NCI-H510A (cell line): ENCODE data around the gene IFIT2.
"Not testable (repeated sequence)": the region's sequence is repeated elsewhere in the genome, so short reads cannot be mapped to it uniquely, and the experiment has no call there.

Experiments used
- DNase-seq: peaks from one replicate; lab custom pipeline; 2025; lab: John Stamatoyannopoulos, UW

The IFIT2 gene, protein sequence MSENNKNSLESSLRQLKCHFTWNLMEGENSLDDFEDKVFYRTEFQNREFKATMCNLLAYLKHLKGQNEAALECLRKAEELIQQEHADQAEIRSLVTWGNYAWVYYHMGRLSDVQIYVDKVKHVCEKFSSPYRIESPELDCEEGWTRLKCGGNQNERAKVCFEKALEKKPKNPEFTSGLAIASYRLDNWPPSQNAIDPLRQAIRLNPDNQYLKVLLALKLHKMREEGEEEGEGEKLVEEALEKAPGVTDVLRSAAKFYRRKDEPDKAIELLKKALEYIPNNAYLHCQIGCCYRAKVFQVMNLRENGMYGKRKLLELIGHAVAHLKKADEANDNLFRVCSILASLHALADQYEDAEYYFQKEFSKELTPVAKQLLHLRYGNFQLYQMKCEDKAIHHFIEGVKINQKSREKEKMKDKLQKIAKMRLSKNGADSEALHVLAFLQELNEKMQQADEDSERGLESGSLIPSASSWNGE

DNA sequence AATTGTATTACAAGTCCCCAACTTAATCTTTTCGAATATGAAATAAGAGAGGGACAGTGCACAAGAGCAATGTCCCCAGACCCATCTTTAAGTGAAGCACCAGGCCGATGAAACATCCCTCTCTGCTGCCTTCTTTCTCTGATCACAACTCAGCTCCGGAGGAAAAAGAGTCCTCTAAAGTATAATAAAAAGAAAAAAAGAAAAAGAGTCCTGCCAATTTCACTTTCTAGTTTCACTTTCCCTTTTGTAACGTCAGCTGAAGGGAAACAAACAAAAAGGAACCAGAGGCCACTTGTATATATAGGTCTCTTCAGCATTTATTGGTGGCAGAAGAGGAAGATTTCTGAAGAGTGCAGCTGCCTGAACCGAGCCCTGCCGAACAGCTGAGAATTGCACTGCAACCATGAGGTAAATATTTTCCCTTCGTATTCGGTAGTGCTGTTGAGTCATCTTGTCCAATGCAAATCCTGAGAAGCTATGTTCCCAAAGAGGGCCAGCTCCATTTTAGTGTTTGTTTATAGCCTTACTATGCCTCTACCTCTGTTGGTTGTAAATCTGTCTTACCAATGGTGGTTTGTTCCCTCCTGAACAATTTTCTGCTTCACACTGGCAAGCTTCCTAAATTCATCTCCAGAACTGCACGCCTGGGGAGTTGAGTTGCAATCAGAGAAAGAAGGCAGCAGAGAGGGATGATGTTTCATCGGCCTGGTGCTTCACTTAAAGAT lies at the start of gene IFIT2:
Gene IFIT2, plus strand, starts transcription at position 326 of the 725 bp plus-strand sequence. Its CDS starts 78 bp downstream, at position 404.
- DNase-seq = peak; percentile 22

DNA sequence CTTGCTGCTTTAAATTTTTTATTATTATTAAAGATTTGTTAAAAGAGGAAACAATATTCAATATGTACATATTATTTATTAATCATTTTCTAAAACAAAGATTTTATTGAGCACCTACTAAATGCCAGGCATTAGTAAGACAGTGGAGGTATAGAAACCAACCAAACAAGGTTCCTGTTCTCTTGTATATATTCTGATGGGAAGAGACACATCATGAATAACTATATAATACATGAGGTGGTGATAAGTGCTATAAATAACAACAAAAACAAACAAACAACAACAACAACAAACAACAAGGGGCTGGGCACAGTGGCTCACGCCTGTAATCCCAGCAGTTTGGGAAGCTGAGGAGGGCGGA lies 49.6 kb upstream of the IFIT2 start:
- no peak for DNase-seq

DNA sequence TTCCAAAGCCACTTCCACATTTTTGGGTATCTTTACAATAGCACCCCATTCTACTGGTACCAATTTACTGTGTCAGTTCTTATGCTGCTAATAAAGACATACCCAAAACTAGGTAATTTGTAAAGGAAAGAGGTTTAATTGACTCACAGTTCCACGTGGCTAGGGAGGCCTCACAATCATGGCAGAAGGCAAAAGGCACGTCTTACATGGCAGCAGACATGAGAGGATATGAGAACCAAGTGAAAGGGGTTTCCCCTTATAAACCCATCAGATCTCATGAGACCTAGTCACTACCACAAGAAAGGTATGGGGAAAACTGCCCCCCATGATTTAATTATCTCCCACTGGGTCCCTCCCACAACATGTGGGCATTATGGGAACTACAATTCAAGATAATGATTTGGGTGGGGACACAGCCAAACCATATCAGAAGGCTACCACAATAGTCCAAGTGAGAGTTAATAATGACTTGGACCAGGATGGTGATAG lies 46.7 kb upstream of the IFIT2 start:
- not testable (repeated sequence) for DNase-seq

DNA sequence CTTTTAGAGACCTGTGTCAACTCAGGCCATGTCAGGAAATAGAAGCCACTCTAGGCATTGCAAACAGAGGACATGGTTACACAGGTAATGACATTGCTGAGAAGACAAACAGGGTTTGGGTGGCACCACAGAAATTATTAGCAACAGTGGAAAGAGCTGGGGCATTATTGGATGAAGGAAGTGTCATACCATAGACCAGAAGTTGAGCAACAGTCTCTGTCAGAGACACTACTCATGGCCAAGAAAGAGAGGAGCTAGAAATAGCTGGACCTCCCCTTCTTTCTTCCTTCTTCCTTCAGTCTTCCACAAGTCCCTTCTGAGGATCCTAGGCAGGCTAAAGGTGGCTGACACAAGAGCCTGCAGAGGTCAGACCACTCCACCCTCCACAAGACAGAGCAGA lies 46.1 kb upstream of the IFIT2 start:
- DNase-seq = no peak

DNA sequence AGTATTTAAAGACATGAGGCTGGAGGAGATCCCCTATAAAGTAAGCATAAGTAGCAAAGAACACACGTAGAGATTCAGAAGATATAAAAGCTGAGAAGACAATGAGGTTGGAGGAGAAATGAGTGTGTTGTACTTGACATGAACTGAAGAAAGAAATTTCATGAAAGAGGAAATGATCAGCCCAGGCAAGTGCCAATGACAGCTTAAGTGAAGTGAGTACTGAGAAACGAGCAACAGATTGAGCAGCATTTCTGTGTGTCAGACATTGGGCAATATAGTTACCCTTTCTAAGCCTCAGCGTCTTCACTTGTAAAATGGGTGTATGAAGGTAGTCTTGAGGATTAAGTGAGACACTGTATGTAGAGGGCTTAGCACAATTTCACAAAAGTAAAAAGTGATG lies 45.5 kb upstream of the IFIT2 start:
- DNase-seq = no peak

DNA sequence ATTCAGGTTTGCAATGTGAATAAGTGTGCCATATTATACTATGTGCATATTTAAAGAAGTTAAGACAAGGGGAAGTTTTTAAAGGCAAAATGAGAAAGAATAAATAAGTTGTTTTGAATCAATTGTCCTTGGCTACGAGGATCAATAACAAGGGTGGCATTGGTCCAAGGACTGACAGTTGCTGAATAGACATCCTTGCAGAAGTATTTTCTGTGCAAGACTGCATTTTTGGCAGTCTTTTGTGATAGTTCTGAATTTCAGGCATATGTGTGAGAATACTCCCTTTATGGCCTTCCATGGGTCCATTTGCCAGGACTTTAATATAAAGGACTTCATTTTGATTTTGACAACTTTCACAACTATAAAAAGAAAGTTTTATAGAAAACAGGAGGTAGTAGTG lies 44.9 kb upstream of the IFIT2 start:
- DNase-seq = no peak

DNA sequence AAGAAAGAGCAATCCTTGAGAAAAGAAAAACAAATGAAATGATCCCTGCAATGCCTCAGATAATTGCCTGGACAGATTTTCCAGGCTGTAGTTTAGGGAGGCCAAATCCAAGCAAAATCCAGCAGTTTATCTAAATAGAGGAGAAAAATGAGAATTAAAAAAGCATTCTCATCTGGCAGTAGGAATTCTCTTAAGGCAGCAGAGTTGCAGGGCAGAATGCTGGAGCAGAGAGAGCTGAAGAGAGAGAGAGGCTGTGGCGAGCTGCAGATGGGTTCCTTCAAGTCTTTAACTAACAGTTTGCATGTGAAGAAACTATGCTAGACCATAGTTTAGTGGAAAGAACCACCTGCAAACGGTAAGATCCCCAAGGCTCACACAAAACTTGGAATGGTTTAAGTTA lies 44.3 kb upstream of the IFIT2 start:
- DNase-seq = no peak

DNA sequence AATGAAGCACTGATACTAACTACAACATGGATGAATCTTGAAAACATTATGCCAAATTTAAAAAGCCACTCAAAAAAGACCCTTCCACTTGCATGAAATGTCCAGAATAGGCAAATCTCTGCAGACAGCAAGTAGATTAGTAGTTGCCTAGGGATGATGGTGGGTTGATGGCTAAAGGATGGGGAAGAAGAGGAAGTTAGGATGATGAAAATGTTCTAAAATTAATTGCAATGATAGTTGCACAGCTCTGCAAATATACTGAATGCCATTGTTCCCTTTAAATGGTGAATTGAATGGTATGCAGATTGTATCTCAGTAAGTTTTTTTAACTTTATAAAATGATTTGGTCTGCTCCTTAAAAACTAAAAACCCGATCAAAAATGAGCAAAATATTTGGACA lies 43.0 kb upstream of the IFIT2 start:
- no peak for DNase-seq

DNA sequence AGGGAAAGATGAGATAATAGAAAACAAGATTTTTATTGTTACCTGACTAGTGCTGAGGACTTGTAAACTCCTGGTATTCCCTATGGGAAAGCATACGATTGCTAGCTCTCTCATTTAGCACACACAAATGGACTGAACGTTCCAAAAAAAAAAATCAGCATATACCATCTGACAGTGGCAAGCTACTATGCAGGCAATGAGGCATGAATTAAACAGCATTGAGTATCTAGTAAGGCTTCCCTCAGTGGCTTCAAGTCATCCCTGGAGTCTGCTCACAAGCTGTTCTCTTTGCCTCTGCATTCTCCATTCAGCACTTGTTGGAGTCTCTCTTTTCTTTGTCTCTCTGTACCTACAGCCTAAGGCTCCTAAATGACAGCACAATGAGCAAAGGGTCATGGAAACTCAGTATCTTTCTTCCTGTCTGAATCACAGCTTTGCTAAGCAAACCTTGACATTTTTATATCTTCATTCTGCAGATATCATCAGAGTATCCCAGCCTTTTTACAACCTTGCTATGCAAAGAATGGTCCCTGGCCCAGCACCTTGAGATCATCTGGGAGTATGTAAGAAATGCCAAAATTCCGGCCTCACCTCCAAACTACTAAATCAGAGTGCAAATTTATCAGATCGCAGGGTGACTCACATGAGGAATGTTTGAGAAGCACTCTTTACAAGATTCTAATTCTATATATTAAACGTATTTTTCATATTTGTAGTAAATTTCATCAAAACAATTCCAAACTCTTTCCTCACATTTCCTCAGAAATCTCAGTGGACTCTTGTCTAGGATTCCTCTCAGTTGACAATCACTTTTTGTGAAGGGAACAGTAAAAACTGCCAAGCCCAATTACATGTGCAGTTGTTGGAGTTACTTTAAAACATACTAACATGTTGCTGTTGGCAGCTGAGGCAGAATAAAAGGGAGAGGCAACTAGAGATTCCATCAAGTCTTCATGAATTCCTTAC lies 39.5 kb upstream of the IFIT2 start:
- DNase-seq = no peak

DNA sequence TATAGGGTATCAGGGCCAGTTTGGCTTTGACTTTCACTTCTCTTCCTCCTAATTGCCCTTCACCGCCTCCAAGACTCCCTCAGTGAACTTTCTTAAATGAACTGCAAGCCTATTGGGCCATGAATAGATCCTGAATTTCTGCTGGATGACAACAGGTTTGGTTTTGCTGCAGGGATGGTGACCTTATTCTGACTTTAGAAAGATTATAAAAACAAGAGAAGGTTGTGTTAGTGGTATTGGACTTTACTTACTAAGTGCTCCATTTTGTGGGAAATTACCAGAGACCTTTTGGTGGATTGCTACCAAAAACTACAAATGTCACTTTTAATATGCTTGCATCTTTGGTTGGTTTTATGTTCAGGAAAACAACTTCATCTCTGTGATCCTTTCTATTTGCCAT lies 38.8 kb upstream of the IFIT2 start:
- DNase-seq = no peak

DNA sequence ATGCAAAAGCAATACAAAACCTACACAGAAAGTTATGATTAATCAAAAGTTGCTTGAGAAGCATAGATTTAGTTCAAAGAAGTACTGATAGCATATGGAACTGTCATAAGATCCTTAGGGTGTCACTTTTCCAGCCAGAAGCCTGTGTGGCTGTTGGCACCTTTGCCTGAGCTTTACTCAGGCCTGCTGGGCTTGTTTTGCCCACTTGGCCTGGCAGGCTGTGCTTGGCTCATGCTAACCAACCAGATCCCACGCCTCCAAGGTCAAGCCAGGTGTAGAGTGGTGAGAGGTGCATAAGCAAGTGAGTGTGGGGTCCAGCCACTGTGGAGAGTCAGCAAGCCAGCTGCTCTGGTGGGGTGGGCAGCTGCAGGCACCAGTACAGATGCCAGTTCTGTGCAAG lies 38.3 kb upstream of the IFIT2 start:
- DNase-seq = no peak

DNA sequence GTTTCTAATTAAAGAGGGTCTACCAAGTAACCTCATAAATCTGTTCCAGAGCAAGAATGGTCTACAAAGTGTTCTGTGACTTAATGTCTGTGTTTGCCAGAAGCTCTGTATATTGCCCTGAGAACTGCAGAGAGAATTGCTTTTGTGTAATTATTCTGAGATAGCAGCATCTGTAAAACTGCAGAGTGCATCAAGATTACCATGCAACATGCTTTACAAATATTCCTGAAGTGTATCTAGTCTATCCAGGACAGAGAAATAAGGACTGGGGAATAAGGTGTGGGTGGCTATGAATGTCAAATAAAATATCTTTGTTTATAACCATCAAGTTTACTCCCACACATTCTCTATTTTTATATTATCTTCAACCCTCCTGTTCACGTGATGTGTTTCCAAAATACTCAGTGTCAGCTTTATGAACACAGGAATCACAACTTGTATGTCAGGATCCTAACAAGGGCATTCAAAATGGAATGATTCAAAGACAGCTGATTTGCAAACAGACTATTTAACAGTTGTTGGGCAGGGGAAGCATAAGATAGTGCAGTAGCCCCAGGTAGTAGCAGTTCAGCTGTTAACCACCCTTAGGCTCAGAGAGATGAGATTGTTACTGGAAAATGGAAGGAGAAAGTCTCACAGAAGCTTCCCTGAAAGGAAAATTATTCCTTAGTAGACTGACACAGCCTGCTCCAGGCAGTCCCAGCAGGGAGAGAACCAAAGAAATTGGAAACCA lies 35.0 kb upstream of the IFIT2 start:
- no peak for DNase-seq

DNA sequence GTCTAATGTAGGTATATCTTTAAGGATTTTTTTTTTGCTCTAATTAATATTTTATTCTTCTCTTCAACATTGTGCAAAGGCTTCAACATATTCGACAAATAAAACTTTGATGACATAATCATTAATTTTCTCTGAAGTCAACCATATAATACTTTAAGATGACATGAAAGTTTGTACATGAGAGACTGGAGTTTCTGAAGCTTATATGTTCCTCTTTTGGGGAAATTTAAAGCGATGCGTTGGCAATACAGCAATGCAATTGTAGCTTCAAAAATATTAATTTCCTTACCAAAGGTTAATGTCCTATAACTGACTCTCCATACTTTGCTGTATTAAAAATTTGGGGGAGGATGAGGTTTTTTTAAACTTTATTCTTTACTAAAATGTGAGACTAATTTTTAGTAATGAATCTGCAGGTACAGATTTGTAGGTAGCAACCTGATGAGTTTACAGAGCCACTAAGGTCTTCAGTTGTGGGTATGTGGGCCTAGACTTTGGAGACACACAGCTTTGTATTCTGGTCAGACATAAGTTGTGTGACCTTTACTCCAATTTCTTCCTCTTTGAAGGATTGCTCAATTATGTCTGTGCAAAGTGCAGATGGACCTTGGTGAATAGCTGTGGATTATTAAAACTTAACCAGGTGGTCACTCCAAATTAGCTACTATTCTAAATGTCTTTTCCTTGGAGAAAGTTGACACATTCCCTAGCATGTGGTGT lies 32.3 kb upstream of the IFIT2 start:
- no peak for DNase-seq

DNA sequence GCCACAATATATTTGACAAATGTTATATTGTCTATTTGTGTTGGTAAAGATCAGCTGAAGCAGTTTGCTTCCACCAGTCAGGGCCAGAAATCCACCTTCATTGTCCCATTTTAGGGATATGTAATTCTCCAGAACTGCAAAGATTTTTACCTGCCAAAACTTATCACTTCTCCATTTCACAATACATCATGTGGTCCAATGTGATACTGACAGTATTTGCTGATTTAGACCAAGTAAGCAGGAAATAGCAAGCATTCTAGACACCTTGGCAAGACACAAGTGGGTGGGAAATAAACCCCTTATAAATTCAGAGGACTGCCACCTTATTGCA lies 31.7 kb upstream of the IFIT2 start:
- no peak for DNase-seq

DNA sequence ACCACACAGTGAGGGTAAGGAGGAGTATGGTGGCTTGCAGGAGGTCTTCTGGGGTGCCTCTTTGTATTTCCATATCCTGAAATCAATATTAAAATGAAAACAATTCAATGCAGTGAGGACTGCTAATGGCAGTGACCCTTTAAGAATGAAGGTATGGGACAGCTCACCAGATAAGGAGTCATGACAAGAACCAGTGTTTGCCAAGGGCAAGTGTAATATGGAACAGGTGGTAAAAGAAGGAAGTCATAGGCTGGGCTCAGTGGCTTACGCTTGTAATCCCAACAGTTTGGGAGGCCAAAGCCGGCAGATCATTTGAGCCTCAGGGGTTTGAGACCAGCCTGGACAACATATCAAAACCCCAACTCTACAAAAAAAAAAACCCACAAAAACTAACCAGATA lies 30.3 kb upstream of the IFIT2 start:
- DNase-seq = no peak

DNA sequence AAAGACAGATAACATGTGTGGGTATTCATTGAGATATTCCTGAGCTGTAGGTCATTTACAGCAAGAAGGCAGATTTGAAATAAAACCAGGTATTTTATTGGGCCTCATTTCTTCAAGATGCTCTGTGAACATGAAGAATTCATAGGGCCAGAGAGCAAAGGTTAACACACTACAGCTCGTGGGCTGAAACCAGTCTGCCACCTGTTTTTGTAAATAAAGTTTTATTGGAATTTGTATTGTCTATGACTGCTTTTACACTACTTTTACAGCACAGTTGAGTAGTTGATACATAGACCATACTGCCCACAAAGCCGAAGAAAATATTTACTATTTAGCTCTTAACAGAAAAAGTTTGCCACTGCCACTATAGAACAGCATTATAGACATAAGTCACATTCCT lies 28.2 kb upstream of the IFIT2 start:
- no peak for DNase-seq

DNA sequence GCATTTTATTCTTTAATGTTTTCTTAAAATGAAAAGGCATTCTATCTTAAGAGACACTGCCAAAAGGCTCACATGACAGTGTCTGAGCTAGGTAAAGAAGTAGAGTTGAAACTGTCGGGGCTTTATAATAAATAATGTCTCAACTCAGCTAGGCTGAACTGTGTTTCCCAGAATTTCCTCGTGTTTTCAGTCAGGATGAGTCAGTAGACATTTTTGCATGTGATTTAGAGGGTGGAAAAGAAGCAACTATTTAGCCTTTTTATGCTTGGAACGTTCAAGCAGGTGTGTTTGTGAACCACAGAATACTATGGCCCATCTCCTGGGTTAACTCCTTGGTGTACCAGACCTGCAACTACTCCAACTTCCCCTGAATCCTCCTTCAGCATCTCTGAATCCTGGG lies 26.9 kb upstream of the IFIT2 start:
- DNase-seq = no peak

DNA sequence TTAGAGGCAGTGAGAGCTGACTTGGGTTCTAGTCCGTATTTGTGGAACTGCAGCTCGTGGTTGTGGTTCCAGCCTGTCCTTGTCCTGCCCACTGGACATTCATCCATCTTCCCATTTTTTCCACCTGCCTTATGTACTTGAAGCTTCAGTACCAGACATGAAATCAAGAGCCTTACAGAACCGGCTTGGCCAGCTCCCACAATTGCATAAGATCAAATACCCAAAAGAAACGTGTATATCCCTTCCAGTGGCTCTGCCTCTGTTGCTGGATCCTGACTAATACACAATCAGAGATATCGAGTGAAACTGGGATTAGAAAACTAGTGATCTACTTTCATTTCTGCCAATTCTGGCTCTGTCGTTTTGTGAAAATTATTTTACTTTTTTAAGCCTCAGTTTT lies 26.5 kb upstream of the IFIT2 start:
- peak; percentile 81 for DNase-seq

DNA sequence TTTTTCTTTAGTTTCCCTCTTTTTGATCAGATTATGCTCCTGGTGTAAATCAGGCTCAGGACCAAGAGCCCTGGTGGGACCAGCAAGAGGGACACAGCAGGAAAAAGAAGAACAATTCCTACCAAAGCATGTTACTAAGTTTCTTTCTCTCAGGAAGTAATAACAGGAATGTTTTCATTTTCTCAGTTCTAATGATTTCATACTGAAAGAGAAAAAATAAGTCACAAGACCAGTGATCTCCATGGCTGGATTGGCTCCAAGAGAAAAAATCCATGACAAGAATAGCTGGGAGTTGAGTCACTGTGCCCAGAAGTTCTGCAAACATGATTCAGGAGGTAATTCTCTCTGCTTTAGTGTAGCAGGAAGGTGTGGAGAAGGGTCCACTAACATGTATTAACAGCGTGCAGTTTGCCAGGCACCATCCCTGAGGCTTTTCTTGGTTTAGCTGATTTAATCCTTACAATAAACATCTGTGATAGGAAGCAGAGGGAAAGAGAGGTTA lies 23.8 kb upstream of the IFIT2 start:
- DNase-seq = no peak

DNA sequence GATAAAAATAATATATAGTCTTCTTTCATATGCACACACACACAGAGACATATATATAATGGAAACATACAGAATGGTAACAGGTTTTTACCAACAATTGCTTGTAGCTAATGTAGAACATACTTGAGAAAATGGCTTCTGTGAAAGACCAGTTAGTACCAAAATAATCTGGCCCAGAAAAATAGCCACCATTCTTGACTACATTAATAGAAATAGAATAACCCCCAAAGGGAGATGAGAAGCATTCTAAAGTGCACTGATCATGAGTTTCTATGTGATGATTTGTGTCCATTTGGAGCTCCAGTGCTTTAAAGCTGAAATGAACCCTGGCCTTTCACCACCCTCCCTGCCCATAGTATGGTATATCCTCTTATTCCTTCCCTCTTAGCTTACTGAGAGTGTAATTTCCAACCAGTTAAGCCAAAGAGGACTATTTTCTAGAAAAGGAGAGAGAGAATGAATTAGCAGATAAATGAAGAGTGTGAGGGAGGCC lies 22.9 kb upstream of the IFIT2 start:
- DNase-seq = no peak
